ENCODE data around the gene NDUFC1. TPM values are rescaled to one million over a fixed set of nuclear protein-coding genes. Genes with fewer than 3 reads are reported as not detected.
"Not testable (repeated sequence)": the region's sequence is repeated elsewhere in the genome, so short reads cannot be mapped to it uniquely, and the experiment has no call there.

NDUFC1 gene
- total and polyA plus RNA-seq, 2 experiments from 2014 or later: 31.8 to 367 TPM

- Histone ChIP-seq H3K4me2 (peak overlapping the region; percentile 30), H3K79me2 (replicated peaks; ENCODE audit: insufficient read depth) (peaks cover 100% of the 10 kb centered on the region), H2AFZ (no peak overlapping the region), H3K4me1 (ENCODE audit: insufficient read depth) (peaks cover 55% of the 10 kb centered on the region), H3K9me2 (ENCODE audit: insufficient read depth) (no peaks in the 10 kb centered on the region), H3K36me3 (ENCODE audit: insufficient read depth) (no peaks in the 10 kb centered on the region), H3K4me3 (peak overlapping the region; percentile 20; the same call in 1 of the 2 replicates), H4K20me1 (replicated peaks; ENCODE audit: insufficient read depth) (peaks cover 53% of the 10 kb centered on the region), H3F3A (replicated peaks; ENCODE audit: low read depth) (no peaks in the 10 kb centered on the region), H3K27ac (ENCODE audit: low read depth) (peak overlapping the region; percentile 73), H3K27me3 (ENCODE audit: insufficient read depth) (no peaks in the 10 kb centered on the region)
- Mint-ChIP-seq H3K27ac (peak overlapping the region; percentile 95), H3K9me3 (no peaks in the 10 kb centered on the region), H3K27me3 (ENCODE audit: insufficient read depth, low read depth, poor library complexity) (peaks cover 3% of the 10 kb centered on the region), H3K4me1 (peaks cover 56% of the 10 kb centered on the region), H3K4me3 (peak overlapping the region; percentile 11; the same call in 2 of the 3 replicates), H3K36me3 (ENCODE audit: low read depth) (peaks cover 7% of the 10 kb centered on the region; the same call in 1 of the 3 replicates)
- TF ChIP-seq EZH2 (IDR thresholded peaks at IDR 0.05; ENCODE audit: low read depth, unreplicated experiment): no peak
- no peak for TF ChIP-seq POLR2AphosphoS5 (IDR thresholded peaks at IDR 0.05; ENCODE audit: low read depth)
- no peak for TF ChIP-seq CREB1 (CRISPR knock-in tag; IDR thresholded peaks at IDR 0.05; ENCODE audit: low read depth)
- no peak for TF ChIP-seq ETS1 (IDR thresholded peaks at IDR 0.05)
- TF ChIP-seq ZNF114 (CRISPR knock-in tag; IDR thresholded peaks at IDR 0.05): no peak
- TF ChIP-seq STAT1 (IDR thresholded peaks at IDR 0.05; ENCODE audit: unreplicated experiment): no peak
- no peak for TF ChIP-seq ZNF331 (CRISPR knock-in tag; IDR thresholded peaks at IDR 0.05; ENCODE audit: low read depth)
- no peak for TF ChIP-seq REST (IDR thresholded peaks at IDR 0.05; ENCODE audit: unreplicated experiment)
- no peak for TF ChIP-seq ZNF462 (CRISPR knock-in tag; IDR thresholded peaks at IDR 0.05)
- no peak for TF ChIP-seq EZH2phosphoT487 (IDR thresholded peaks at IDR 0.05; ENCODE audit: unreplicated experiment)
- ATAC-seq (peak; percentile 82), DNase-seq (ENCODE audit: low spot score) (peak; percentile 49)
Observed at GRCh38 chr4:139314047-139314800, 11.9 kb upstream of the NDUFC1 start.

GRCh38 chr4:139313414-139313813 is 11.1 kb upstream of the NDUFC1 start:
- H3K4me2 ChIP-seq: peak overlapping the region; percentile 30; the same call in 1 of the 2 replicates
- H2AFZ ChIP-seq; H3K36me3 ChIP-seq (ENCODE audit: insufficient read depth); H3F3A ChIP-seq (replicated peaks; ENCODE audit: low read depth); ATAC-seq; H3K9me2 ChIP-seq (ENCODE audit: insufficient read depth); H3K27me3 ChIP-seq (ENCODE audit: insufficient read depth); H3K36me3 Mint-ChIP-seq (ENCODE audit: low read depth); H3K9me3 Mint-ChIP-seq; H3K27me3 Mint-ChIP-seq (ENCODE audit: insufficient read depth, low read depth, poor library complexity); H3K4me3 ChIP-seq; H3K4me3 Mint-ChIP-seq; DNase-seq (ENCODE audit: low spot score): not testable (repeated sequence)
- peaks cover 55% of the 10 kb centered on the region for H3K4me1 ChIP-seq (ENCODE audit: insufficient read depth)
- Mint-ChIP-seq H3K4me1 (peaks cover 57% of the 10 kb centered on the region), H3K27ac (peak overlapping the region; percentile 85)
- H4K20me1 ChIP-seq (replicated peaks; ENCODE audit: insufficient read depth): peaks cover 56% of the 10 kb centered on the region
- peak overlapping the region; percentile 73; the same call in 1 of the 2 replicates for H3K27ac ChIP-seq (ENCODE audit: low read depth)
- H3K79me2 ChIP-seq (replicated peaks; ENCODE audit: insufficient read depth): peaks cover 100% of the 10 kb centered on the region
